B cell (primary cell): ENCODE data around the gene CLP1. TPM values are rescaled to one million over a fixed set of nuclear protein-coding genes. Genes with fewer than 3 reads are reported as not detected.

Experiments
- ATAC-seq: fragments of 200-7000 bp; cut with Tn5 transposase; one replicate; pipeline ENCODE4 v1.10.0; 2021; ENCODE audit warnings: low read depth, mild to moderate bottlenecking, moderate number of reproducible peaks, moderate library complexity
- CTCF ChIA-PET: fragments of 350-600 bp; sonication (Branson Sonifier 250); formaldehyde crosslinking; loops from one replicate; lab custom pipeline; 2021; ENCODE audit warnings: antibody characterized with exemption, inconsistent platforms; lab: Charles Lee
- POLR2A ChIA-PET: fragments of 350-600 bp; sonication (Branson Sonifier 250); formaldehyde crosslinking; loops from one replicate; lab custom pipeline; 2021; ENCODE audit warnings: antibody characterized with exemption; lab: Charles Lee
- DNase-seq: peaks from one replicate; pipeline ENCODE4 v3.0.0; 2013
- H2AFZ ChIP-seq: 2 replicates; pipeline ENCODE4 v1.6.1; 2012; ENCODE audit warnings: mild to moderate bottlenecking, low read depth, low read length; ENCODE audit not compliant: insufficient read depth, poor library complexity, severe bottlenecking
- H3K27ac ChIP-seq, 2 donors: 1 replicate in 1 of 2; 2 replicates in 1 of 2; pipeline ENCODE4 v1.5.1; 2012 to 2013; ENCODE audit warnings: low read length in 2 of 2, mild to moderate bottlenecking in 2 of 2, moderate library complexity in 1 of 2
- H3K27me3 ChIP-seq, 4 experiments: fragments of 200-600 bp in 1 of 4; sonication (generic) in 1 of 4; replicated peaks in 1 of 4; 1 replicate in 2 of 4; 2 replicates in 2 of 4; pipeline versions ENCODE4 v1.6.1 to v1.7.0; 2013 to 2016; ENCODE audit warnings: low read length in 3 of 4, mild to moderate bottlenecking in 2 of 4, mixed read lengths in 1 of 4, moderate library complexity in 1 of 4; ENCODE audit not compliant: insufficient read depth in 4 of 4, control insufficient read depth in 3 of 4; ENCODE audit errors: control extremely low read depth in 1 of 4
- H3K36me3 ChIP-seq, 2 experiments: replicated peaks in 1 of 2; 1 replicate in 1 of 2; 2 replicates in 1 of 2; pipeline versions ENCODE4 v1.6.1 to v1.7.1; 2013; ENCODE audit warnings: low read length in 1 of 2; ENCODE audit not compliant: insufficient read depth in 2 of 2, control insufficient read depth in 1 of 2; ENCODE audit errors: control extremely low read depth in 1 of 2, extremely low read depth in 1 of 2
- H3K4me1 ChIP-seq, 2 donors: fragments of 200-600 bp in 1 of 2; sonication (generic) in 1 of 2; 1 replicate in 1 of 2; 2 replicates in 1 of 2; pipeline versions ENCODE4 v1.5.1 to v1.6.1; 2013 to 2017; ENCODE audit warnings: low read length in 2 of 2; ENCODE audit not compliant: control insufficient read depth in 2 of 2, insufficient read depth in 2 of 2
- H3K4me2 ChIP-seq: replicated peaks from 2 replicates; pipeline ENCODE3; 2012; ENCODE audit warnings: mild to moderate bottlenecking, low read depth, low read length; ENCODE audit not compliant: poor library complexity, severe bottlenecking
- H3K4me3 ChIP-seq, 5 experiments: fragments of 200-600 bp in 1 of 5; sonication (generic) in 1 of 5; 1 replicate in 3 of 5; 2 replicates in 2 of 5; pipeline versions ENCODE4 v1.5.1 to v1.7.0; 2011 to 2016; ENCODE audit warnings: low read length in 4 of 5, mild to moderate bottlenecking in 4 of 5, low read depth in 2 of 5, control low read depth in 1 of 5, moderate library complexity in 1 of 5; ENCODE audit not compliant: insufficient read depth in 1 of 5; ENCODE audit errors: control extremely low read depth in 1 of 5, extremely low read depth in 1 of 5
- H3K79me2 ChIP-seq: fragments of 200-600 bp; sonication (generic); one replicate; pipeline ENCODE4 v1.6.0; 2016; ENCODE audit warnings: low read length; ENCODE audit not compliant: control insufficient read depth, insufficient read depth
- H3K9ac ChIP-seq: fragments of 200-600 bp; sonication (generic); 2 replicates; pipeline ENCODE4 v1.6.1; 2017; ENCODE audit warnings: mild to moderate bottlenecking, low read length, moderate library complexity
- H3K9me3 ChIP-seq, 3 donors: one replicate each; pipeline versions ENCODE4 v1.6.1 to v1.7.1; 2013; ENCODE audit warnings: low read length in 2 of 3; ENCODE audit not compliant: control insufficient read depth in 2 of 3, insufficient read depth in 1 of 3; ENCODE audit errors: control extremely low read depth in 1 of 3
- H4K20me1 ChIP-seq: 2 replicates; pipeline ENCODE4 v1.6.0; 2012; ENCODE audit warnings: mild to moderate bottlenecking, low read length; ENCODE audit not compliant: insufficient read depth, control insufficient read depth, poor library complexity, severe bottlenecking
- H3K27ac Mint-ChIP-seq: one replicate; pipeline ENCODE4 v1.8.0; 2021; ENCODE audit warnings: mixed read lengths
- H3K27me3 Mint-ChIP-seq: one replicate; pipeline ENCODE4 v1.8.0; 2021; ENCODE audit warnings: mixed read lengths
- H3K4me1 Mint-ChIP-seq: one replicate; pipeline ENCODE4 v1.8.0; 2021; ENCODE audit warnings: mixed read lengths
- H3K4me3 Mint-ChIP-seq: one replicate; pipeline ENCODE4 v1.8.0; 2021; ENCODE audit warnings: mixed read lengths
- H3K9me3 Mint-ChIP-seq: one replicate; pipeline ENCODE4 v1.8.0; 2022; ENCODE audit warnings: mixed read lengths; ENCODE audit not compliant: insufficient read depth
- EZH2 ChIP-seq: IDR thresholded peaks from 2 replicates; pipeline ENCODE4 v1.6.1; 2012; ENCODE audit warnings: borderline replicate concordance, low read depth, mild to moderate bottlenecking, moderate library complexity, low read length; ENCODE audit not compliant: insufficient read depth, poor library complexity, severe bottlenecking
- WGBS: methylation state at CpG from one replicate; pipeline ENCODE4 v1.1.5; 2013; ENCODE audit warnings: missing lambda C conversion rate; ENCODE audit not compliant: insufficient coverage; 5-methylcytosine and 5-hydroxymethylcytosine counted together
- intact Hi-C: fragments of 100-400 bp; cut with micrococcal nuclease; formaldehyde crosslinking; loops from one replicate; pipeline ENCODE4 v1.10.0; 2022
- polyA plus RNA-seq: library from polyadenylated mRNA; depleted of rRNA; stranded (reverse); fragments of >200 nt; gene quantifications from 2 replicates; pipeline ENCODE4 v1.2.3, GENCODE V29; 2012
- total RNA-seq, 2 donors: library from RNA; stranded (reverse); fragments of 120-200 nt in 1 of 2; gene quantifications; 1 replicate in 1 of 2; 2 replicates in 1 of 2; pipeline versions ENCODE4 v1.2.3 to v1.2.4, GENCODE V29; 2013 to 2022
- TF ChIP-seq, protein P1 (sequence below): fragments of 200-600 bp; IDR thresholded peaks from one replicate; pipeline ENCODE4 v1.8.0; 2022; ENCODE audit warnings: antibody characterized with exemption, mild to moderate bottlenecking

CLP1 gene
- total and polyA plus RNA-seq, 2 donors (not counting 1 experiment from before 2014, with no cell fraction given), result 6.0 to 15.5 TPM

DNA sequence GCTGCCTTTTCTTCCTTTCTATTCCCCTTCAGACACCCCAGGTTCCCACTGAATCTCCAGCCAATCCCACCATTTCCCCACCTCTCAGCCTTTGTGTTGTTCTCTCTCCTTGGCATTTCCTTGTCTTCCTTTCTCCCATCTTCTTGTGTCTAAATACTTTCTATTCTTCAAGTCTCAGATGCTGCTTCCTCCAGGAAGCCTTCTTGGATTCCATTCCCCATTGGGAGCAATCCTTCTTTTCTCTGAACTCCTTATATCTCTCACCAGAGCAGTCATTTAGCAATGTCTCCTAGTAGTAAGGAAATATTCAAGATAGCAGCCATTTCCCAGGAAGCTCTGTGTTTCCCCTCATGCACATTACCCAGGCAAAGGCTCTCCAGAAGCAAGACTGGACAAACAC, 23.3 kb upstream of the CLP1 start:
- ChIA-PET CTCF (interaction anchor here (0.6 to 5.4 kb wide), 4 partner anchors 9 to 177 kb away, joined by 3 to 23 read pairs (median 6); no protein-coding TSS in a partner anchor), POLR2A (no interaction called here)
- H3K79me2 ChIP-seq, result no peaks in the 10 kb centered on the region
- Mint-ChIP-seq H3K4me1 (peaks cover 19% of the 10 kb centered on the region), H3K27me3 (peaks cover 69% of the 10 kb centered on the region), H3K4me3 (no peak overlapping the region), H3K9me3 (no peaks in the 10 kb centered on the region), H3K27ac (no peak overlapping the region)
- no peak overlapping the region for H3K27ac ChIP-seq
- H3K9me3 ChIP-seq, result peaks cover 0 to 3% (median 0%) of the 10 kb centered on the region in 3 donors
- no peak for ATAC-seq
- intact Hi-C loops, result no loop called here
- H3K4me2 ChIP-seq, result no peak overlapping the region
- no peak overlapping the region for H3K4me3 ChIP-seq
- H2AFZ ChIP-seq, result no peak overlapping the region
- H3K4me1 ChIP-seq, result peaks cover 18 to 20% of the 10 kb centered on the region in 2 donors
- peaks cover 0 to 58% (median 14%) of the 10 kb centered on the region in 4 experiments for H3K27me3 ChIP-seq
- no peak overlapping the region for H3K9ac ChIP-seq
- TF ChIP-seq, protein P1, sequence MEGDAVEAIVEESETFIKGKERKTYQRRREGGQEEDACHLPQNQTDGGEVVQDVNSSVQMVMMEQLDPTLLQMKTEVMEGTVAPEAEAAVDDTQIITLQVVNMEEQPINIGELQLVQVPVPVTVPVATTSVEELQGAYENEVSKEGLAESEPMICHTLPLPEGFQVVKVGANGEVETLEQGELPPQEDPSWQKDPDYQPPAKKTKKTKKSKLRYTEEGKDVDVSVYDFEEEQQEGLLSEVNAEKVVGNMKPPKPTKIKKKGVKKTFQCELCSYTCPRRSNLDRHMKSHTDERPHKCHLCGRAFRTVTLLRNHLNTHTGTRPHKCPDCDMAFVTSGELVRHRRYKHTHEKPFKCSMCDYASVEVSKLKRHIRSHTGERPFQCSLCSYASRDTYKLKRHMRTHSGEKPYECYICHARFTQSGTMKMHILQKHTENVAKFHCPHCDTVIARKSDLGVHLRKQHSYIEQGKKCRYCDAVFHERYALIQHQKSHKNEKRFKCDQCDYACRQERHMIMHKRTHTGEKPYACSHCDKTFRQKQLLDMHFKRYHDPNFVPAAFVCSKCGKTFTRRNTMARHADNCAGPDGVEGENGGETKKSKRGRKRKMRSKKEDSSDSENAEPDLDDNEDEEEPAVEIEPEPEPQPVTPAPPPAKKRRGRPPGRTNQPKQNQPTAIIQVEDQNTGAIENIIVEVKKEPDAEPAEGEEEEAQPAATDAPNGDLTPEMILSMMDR, result no peak
- TF ChIP-seq EZH2, result no peak
- DNase-seq, result no peak
- no peaks in the 10 kb centered on the region for H4K20me1 ChIP-seq
- H3K36me3 ChIP-seq, result no peaks in the 10 kb centered on the region

DNA sequence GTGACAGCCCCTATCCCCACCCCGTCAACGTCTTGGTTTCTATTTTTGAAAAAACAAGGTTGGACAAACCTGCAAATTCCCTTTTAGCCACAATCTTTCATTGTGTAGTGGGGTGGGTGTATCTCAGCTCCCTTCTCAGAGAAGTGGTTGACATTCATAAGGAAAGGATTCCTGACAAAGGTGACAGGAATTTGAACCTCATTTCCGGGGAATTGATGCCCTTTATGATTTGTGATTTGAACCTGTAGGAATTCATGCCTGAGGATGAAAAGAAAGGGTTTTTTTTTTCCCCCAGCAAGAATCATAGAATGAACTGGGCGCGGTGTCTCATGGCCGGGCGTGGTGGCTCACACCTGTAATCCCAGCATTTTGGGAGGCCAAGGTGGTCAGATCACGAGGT, 22.3 kb upstream of the CLP1 start:
- peaks cover 0 to 3% (median 0%) of the 10 kb centered on the region in 3 donors for H3K9me3 ChIP-seq
- ATAC-seq (no peak), DNase-seq (no peak)
- H3K9ac ChIP-seq, result no peak overlapping the region
- TF ChIP-seq, protein P1, result no peak
- no peak for TF ChIP-seq EZH2
- H3K27ac Mint-ChIP-seq, result no peak overlapping the region
- H3K9me3 Mint-ChIP-seq, result no peaks in the 10 kb centered on the region
- H3K79me2 ChIP-seq, result no peaks in the 10 kb centered on the region
- intact Hi-C loops, result no loop called here
- no peak overlapping the region for H3K4me3 ChIP-seq
- H4K20me1 ChIP-seq, result no peaks in the 10 kb centered on the region
- H3K27me3 Mint-ChIP-seq, result peaks cover 64% of the 10 kb centered on the region
- WGBS, result 100% methylated on average over 6 of the region's 8 CpGs
- peaks cover 21% of the 10 kb centered on the region for H3K4me1 Mint-ChIP-seq
- CTCF ChIA-PET, result interaction anchor here (0.6 to 3.2 kb wide), 3 partner anchors 9 to 289 kb away, joined by 3 to 9 read pairs (median 3); no protein-coding TSS in a partner anchor
- H3K27ac ChIP-seq, result no peak overlapping the region
- no peak overlapping the region for H3K4me2 ChIP-seq
- peaks cover 0 to 64% (median 14%) of the 10 kb centered on the region in 4 experiments for H3K27me3 ChIP-seq
- no peak overlapping the region for H2AFZ ChIP-seq
- POLR2A ChIA-PET, result interaction anchor here (0.7 kb wide), 1 partner anchor 84 kb away, joined by 4 read pairs; no protein-coding TSS in a partner anchor
- no peak overlapping the region for H3K4me3 Mint-ChIP-seq
- no peaks in the 10 kb centered on the region for H3K36me3 ChIP-seq
- peaks cover 20 to 24% of the 10 kb centered on the region in 2 donors for H3K4me1 ChIP-seq
